ENCODE measurements around the gene ENPP3.
A peak's percentile ranks its signal among the peaks of the same experiment; 100 is the strongest.

ENPP3 gene
- total RNA-seq: 0 to 3.1 (median 0) reads per million in 17 experiments

GRCh38 chr6:131636880-131637792 is at the start of gene ENPP3:
Gene ENPP3, plus strand, starts transcription at chr6:131637302. Its CDS starts 83 bp downstream, at chr6:131637385.
- peak in 1 of 4 experiments; percentile 5 for DNase-seq

GRCh38 chr6:131587909-131588308 is 49.2 kb upstream of the ENPP3 start:
- DNase-seq: no peak

- no peak for DNase-seq
These were observed 48.5 kb upstream of the ENPP3 start for GRCh38 chr6:131588643-131589042.

GRCh38 chr6:131592935-131593334 is 44.2 kb upstream of the ENPP3 start:
- DNase-seq: no peak

- no peak for DNase-seq
These were observed 43.0 kb upstream of the ENPP3 start for GRCh38 chr6:131594074-131594473.

GRCh38 chr6:131597446-131597845 is 39.7 kb upstream of the ENPP3 start:
- DNase-seq: peak in 2 of 4 experiments; percentile 5 to 17

- DNase-seq: no peak
These were observed 36.4 kb upstream of the ENPP3 start for GRCh38 chr6:131600716-131601115.

- no peak for DNase-seq
These were observed 34.3 kb upstream of the ENPP3 start for GRCh38 chr6:131602781-131603312.

- DNase-seq: no peak
These were observed 23.7 kb upstream of the ENPP3 start for GRCh38 chr6:131613296-131613925.

- no peak for DNase-seq
These were observed 21.8 kb upstream of the ENPP3 start for GRCh38 chr6:131615275-131615674.

- peak; percentile 96 to 98 (median 97) for DNase-seq
These were observed 9.1 kb upstream of the ENPP3 start, which contains the start of gene MED23 for GRCh38 chr6:131627724-131628682. Gene MED23, minus strand, starts transcription at chr6:131628242. Its CDS starts 193 bp downstream, at chr6:131628049.

GRCh38 chr6:131628726-131629125 is 8.4 kb upstream of the ENPP3 start:
- DNase-seq: no peak

GRCh38 chr6:131629651-131630050 is 7.5 kb upstream of the ENPP3 start:
- no peak for DNase-seq

- DNase-seq: no peak
These were observed 5.3 kb upstream of the ENPP3 start for GRCh38 chr6:131631625-131632289.

GRCh38 chr6:131635384-131636340 is 1.4 kb upstream of the ENPP3 start:
- no peak for DNase-seq

- DNase-seq: no peak
These were observed 911 bp downstream of the ENPP3 start for GRCh38 chr6:131638013-131638412.

GRCh38 chr6:131640100-131640499 is 3.0 kb downstream of the ENPP3 start:
- DNase-seq: no peak

GRCh38 chr6:131640576-131640975 is 3.5 kb downstream of the ENPP3 start:
- DNase-seq: no peak

GRCh38 chr6:131641554-131641953 is 4.5 kb downstream of the ENPP3 start:
- DNase-seq: no peak

GRCh38 chr6:131642565-131642964 is 5.5 kb downstream of the ENPP3 start:
- no peak for DNase-seq

Measured in suppressor macrophage (primary cell).